ENCODE data around the gene SMIM23. TPM values are rescaled to one million over a fixed set of nuclear protein-coding genes. Genes with fewer than 3 reads are reported as not detected.

The SMIM23 gene
- total and polyA plus RNA-seq, 2 experiments from 2014 or later, result not detected

DNA sequence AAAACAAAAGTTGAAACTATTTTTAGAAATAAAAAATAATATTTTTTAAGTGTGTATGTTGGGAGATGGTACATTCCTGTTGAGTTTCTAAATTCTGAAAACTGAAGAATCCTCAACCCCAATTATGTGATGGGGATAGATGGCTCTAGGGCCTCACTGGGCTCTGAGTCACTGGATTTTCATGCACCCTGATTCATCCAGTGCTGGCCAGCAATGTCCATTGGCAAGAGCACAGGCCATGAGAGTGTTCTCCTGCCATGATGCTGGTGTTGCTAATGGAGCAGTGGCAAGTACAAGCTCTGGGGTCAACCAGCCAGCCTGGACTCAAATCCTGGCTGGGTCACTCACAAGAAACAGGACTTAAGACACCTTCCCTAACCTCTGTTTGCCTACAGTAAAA lies 23.3 kb downstream of the SMIM23 start:
- Histone ChIP-seq H3K27ac (no peak overlapping the region), H2AFZ (no peak overlapping the region), H3K79me2 (no peaks in the 10 kb centered on the region), H3K27me3 (peaks cover 5% of the 10 kb centered on the region), H3K9me2 (replicated peaks; ENCODE audit: insufficient read depth) (no peaks in the 10 kb centered on the region), H3K4me3 (no peak overlapping the region), H3K9me3 (ENCODE audit: low read depth) (no peaks in the 10 kb centered on the region), H4K20me1 (ENCODE audit: insufficient read depth, poor library complexity, severe bottlenecking) (no peaks in the 10 kb centered on the region), H3K36me3 (replicated peaks; ENCODE audit: insufficient read depth, low read depth) (no peaks in the 10 kb centered on the region), H3K4me1 (ENCODE audit: insufficient read depth) (no peaks in the 10 kb centered on the region), H3K4me2 (no peak overlapping the region)
- DNase-seq (ENCODE audit: low spot score), result no peak
- TF ChIP-seq, protein P1, sequence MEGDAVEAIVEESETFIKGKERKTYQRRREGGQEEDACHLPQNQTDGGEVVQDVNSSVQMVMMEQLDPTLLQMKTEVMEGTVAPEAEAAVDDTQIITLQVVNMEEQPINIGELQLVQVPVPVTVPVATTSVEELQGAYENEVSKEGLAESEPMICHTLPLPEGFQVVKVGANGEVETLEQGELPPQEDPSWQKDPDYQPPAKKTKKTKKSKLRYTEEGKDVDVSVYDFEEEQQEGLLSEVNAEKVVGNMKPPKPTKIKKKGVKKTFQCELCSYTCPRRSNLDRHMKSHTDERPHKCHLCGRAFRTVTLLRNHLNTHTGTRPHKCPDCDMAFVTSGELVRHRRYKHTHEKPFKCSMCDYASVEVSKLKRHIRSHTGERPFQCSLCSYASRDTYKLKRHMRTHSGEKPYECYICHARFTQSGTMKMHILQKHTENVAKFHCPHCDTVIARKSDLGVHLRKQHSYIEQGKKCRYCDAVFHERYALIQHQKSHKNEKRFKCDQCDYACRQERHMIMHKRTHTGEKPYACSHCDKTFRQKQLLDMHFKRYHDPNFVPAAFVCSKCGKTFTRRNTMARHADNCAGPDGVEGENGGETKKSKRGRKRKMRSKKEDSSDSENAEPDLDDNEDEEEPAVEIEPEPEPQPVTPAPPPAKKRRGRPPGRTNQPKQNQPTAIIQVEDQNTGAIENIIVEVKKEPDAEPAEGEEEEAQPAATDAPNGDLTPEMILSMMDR (IDR thresholded peaks at IDR 0.05; ENCODE audit: poor library complexity), result no peak
- no peak for TF ChIP-seq EZH2phosphoT487 (IDR thresholded peaks at IDR 0.05; ENCODE audit: low read depth, severe bottlenecking, unreplicated experiment)
- no peak for TF ChIP-seq EZH2 (IDR thresholded peaks at IDR 0.05; ENCODE audit: borderline replicate concordance)

GRCh38 chr5:171810227-171810626 lies 24.6 kb downstream of the SMIM23 start:
- Histone ChIP-seq H2AFZ (no peak overlapping the region), H3K4me3 (no peak overlapping the region), H3K79me2 (no peaks in the 10 kb centered on the region), H3K36me3 (replicated peaks; ENCODE audit: insufficient read depth, low read depth) (no peaks in the 10 kb centered on the region), H4K20me1 (ENCODE audit: insufficient read depth, poor library complexity, severe bottlenecking) (no peaks in the 10 kb centered on the region), H3K27ac (no peak overlapping the region), H3K4me1 (ENCODE audit: insufficient read depth) (no peaks in the 10 kb centered on the region), H3K27me3 (peaks cover 5% of the 10 kb centered on the region), H3K9me2 (replicated peaks; ENCODE audit: insufficient read depth) (no peaks in the 10 kb centered on the region), H3K4me2 (no peak overlapping the region), H3K9me3 (ENCODE audit: low read depth) (no peaks in the 10 kb centered on the region)
- TF ChIP-seq, protein P1 (IDR thresholded peaks at IDR 0.05; ENCODE audit: poor library complexity), result no peak
- TF ChIP-seq EZH2 (IDR thresholded peaks at IDR 0.05; ENCODE audit: borderline replicate concordance) (no peak), EZH2phosphoT487 (IDR thresholded peaks at IDR 0.05; ENCODE audit: low read depth, severe bottlenecking, unreplicated experiment) (no peak)
- WGBS (ENCODE audit: low lambda C conversion rate, missing lambda C conversion rate), result 86% methylated on average over 11 of the region's 11 CpGs
- DNase-seq (ENCODE audit: low spot score), result no peak

DNA sequence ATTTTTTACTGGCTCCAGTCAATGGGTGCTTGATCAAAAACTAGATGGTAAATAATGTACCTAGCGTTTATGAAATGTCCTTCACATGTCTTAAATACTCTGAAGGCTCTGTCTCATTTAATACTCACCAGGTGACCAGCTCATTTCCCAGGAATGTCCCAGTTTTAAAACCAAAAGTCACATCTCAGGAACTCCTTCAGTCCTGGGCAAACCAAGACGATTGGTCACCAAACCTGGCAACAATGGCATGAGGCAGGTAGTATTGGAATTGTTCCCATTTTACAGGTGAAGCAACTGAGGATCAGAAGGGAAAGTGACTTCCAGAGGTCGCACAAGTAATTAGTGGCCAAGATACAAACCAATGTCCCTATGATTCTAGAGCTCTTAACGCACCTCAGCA lies 27.7 kb downstream of the SMIM23 start:
- Histone ChIP-seq H2AFZ (no peak overlapping the region), H3K4me3 (no peak overlapping the region), H3K4me2 (no peak overlapping the region), H3K79me2 (no peaks in the 10 kb centered on the region), H3K9me3 (ENCODE audit: low read depth) (no peaks in the 10 kb centered on the region), H3K9me2 (replicated peaks; ENCODE audit: insufficient read depth) (no peaks in the 10 kb centered on the region), H3K27ac (no peak overlapping the region), H4K20me1 (ENCODE audit: insufficient read depth, poor library complexity, severe bottlenecking) (no peaks in the 10 kb centered on the region), H3K36me3 (replicated peaks; ENCODE audit: insufficient read depth, low read depth) (no peaks in the 10 kb centered on the region), H3K27me3 (no peaks in the 10 kb centered on the region), H3K4me1 (ENCODE audit: insufficient read depth) (no peaks in the 10 kb centered on the region)
- 94% methylated on average over 4 of the region's 4 CpGs for WGBS (ENCODE audit: low lambda C conversion rate, missing lambda C conversion rate)
- TF ChIP-seq, protein P1 (IDR thresholded peaks at IDR 0.05; ENCODE audit: poor library complexity), result no peak
- no peak for TF ChIP-seq EZH2phosphoT487 (IDR thresholded peaks at IDR 0.05; ENCODE audit: low read depth, severe bottlenecking, unreplicated experiment)
- DNase-seq (ENCODE audit: low spot score), result no peak
